ENCODE results near the gene TMEM165. TPM values are rescaled to one million over a fixed set of nuclear protein-coding genes. Genes with fewer than 3 reads are reported as not detected.

Gene TMEM165
- polyA plus RNA-seq, 1 donor from 2014 or later: 102 TPM

DNA sequence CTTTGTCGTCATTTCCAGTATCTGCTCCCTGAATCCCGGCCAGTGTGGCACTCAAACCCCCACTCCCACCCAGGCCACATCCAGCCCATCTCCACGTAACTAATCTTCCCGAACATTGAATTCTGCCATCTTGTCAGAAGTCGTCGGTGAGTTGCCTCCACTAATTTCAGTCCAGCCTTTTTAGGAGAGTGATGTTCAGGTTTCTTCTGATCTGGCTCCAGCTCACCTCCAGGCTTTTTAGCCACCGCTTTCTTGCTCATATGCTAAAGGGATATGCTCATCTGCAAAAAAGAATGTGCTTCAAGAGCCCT is 1.3 kb downstream of the TMEM165 start:
- Histone ChIP-seq H3F3A (ENCODE audit: insufficient read depth, low read length, poor library complexity, severe bottlenecking) (no peaks in the 10 kb centered on the region), H2AFZ (ENCODE audit: low read depth, low read length) (no peak overlapping the region), H3K9me3 (ENCODE audit: low read length) (no peaks in the 10 kb centered on the region), H3K36me3 (ENCODE audit: insufficient read depth, low read length) (no peaks in the 10 kb centered on the region), H3K27me3 (ENCODE audit: insufficient read depth, low read depth, low read length) (peaks cover 3% of the 10 kb centered on the region), H3K4me2 (ENCODE audit: low read length) (peak overlapping the region; percentile 81), H3K79me2 (replicated peaks; ENCODE audit: insufficient read depth, low read length) (peaks cover 45% of the 10 kb centered on the region), H3K9ac (ENCODE audit: low read length) (peak overlapping the region; percentile 85), H4K20me1 (ENCODE audit: insufficient read depth) (no peaks in the 10 kb centered on the region), H3K9me2 (ENCODE audit: insufficient read depth, low read length) (no peaks in the 10 kb centered on the region), H3K27ac (ENCODE audit: low read length) (no peak overlapping the region), H3K4me3 (ENCODE audit: low read length) (peak overlapping the region; percentile 73)
- no peak for TF ChIP-seq TAF1 (IDR thresholded peaks at IDR 0.05; ENCODE audit: low read depth)

DNA sequence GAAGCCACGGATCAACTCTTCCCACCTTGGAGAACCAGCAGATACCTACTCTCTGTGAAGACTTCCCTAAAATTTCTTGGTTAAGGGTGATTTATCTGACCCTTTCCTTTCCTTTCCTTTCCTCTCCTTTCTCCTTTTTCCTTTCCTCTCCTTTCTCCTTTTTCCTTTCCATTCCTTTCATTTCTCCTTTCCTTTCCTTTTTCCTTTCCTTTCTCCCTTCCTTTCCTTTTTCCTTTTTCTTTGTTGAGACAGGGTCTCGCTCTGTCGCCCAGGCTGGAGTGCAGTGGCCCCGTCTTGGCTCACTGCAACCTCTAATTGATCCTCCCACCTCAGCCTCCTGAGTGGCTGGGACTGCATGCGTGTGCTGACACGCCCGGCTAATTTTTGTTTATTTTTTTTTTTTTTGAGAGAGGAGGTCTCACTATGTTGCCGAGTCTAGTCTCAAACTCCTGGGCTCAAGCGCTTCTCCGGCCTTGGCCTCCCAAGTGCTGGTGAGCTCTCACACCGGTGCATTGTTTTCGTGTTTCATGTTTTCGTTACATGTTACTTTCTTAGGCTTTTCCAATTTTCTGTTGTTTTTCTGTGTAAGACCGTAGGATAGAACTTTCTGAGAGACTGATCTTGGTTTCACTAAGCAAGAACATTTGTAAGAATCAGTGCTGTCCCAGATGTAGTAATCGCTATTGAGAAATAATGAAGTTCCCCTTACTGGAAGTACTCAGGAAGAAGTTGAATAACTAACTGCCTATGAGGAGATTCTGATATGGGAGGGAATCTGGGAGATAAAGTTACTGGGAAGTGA is 2.0 kb downstream of the TMEM165 start:
- Histone ChIP-seq H2AFZ (ENCODE audit: low read depth, low read length) (no peak overlapping the region), H3K4me2 (ENCODE audit: low read length) (peak overlapping the region; percentile 81), H3K27ac (ENCODE audit: low read length) (no peak overlapping the region), H3F3A (ENCODE audit: insufficient read depth, low read length, poor library complexity, severe bottlenecking) (no peaks in the 10 kb centered on the region), H3K27me3 (ENCODE audit: insufficient read depth, low read depth, low read length) (peaks cover 3% of the 10 kb centered on the region), H3K9ac (ENCODE audit: low read length) (peak overlapping the region; percentile 85), H3K36me3 (ENCODE audit: insufficient read depth, low read length) (no peaks in the 10 kb centered on the region), H3K9me3 (ENCODE audit: low read length) (no peaks in the 10 kb centered on the region), H3K4me3 (ENCODE audit: low read length) (peak overlapping the region; percentile 73), H3K9me2 (ENCODE audit: insufficient read depth, low read length) (no peaks in the 10 kb centered on the region), H3K79me2 (replicated peaks; ENCODE audit: insufficient read depth, low read length) (peaks cover 45% of the 10 kb centered on the region), H4K20me1 (ENCODE audit: insufficient read depth) (no peaks in the 10 kb centered on the region)
- TF ChIP-seq TAF1 (IDR thresholded peaks at IDR 0.05; ENCODE audit: low read depth): no peak
- TF ChIP-seq, protein P1, sequence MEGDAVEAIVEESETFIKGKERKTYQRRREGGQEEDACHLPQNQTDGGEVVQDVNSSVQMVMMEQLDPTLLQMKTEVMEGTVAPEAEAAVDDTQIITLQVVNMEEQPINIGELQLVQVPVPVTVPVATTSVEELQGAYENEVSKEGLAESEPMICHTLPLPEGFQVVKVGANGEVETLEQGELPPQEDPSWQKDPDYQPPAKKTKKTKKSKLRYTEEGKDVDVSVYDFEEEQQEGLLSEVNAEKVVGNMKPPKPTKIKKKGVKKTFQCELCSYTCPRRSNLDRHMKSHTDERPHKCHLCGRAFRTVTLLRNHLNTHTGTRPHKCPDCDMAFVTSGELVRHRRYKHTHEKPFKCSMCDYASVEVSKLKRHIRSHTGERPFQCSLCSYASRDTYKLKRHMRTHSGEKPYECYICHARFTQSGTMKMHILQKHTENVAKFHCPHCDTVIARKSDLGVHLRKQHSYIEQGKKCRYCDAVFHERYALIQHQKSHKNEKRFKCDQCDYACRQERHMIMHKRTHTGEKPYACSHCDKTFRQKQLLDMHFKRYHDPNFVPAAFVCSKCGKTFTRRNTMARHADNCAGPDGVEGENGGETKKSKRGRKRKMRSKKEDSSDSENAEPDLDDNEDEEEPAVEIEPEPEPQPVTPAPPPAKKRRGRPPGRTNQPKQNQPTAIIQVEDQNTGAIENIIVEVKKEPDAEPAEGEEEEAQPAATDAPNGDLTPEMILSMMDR (IDR thresholded peaks at IDR 0.05; ENCODE audit: poor library complexity, severe bottlenecking): no peak

DNA sequence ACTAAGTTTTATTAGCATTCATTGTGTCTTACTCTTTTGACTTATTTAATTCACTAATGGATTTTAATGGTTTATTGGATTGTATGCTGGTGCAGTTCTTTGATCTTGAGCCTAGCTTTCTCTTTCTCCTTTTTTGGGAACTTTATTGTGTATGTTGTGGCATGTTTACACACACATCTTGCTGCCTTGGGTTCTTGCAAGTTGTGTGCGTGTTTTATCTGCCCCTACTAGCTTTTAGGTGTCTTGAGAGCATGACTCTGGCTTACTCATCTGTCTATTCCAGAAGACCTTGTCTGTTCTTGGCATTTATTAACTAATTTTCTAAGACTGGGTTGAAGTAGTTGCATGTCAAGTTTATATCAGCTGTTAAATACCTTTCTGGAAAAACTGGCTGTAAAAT is 2.7 kb downstream of the TMEM165 start:
- H3F3A ChIP-seq (ENCODE audit: insufficient read depth, low read length, poor library complexity, severe bottlenecking): no peaks in the 10 kb centered on the region
- peaks cover 3% of the 10 kb centered on the region for H3K27me3 ChIP-seq (ENCODE audit: insufficient read depth, low read depth, low read length)
- H3K79me2 ChIP-seq (replicated peaks; ENCODE audit: insufficient read depth, low read length): peaks cover 50% of the 10 kb centered on the region
- no peak overlapping the region for H2AFZ ChIP-seq (ENCODE audit: low read depth, low read length)
- no peaks in the 10 kb centered on the region for H3K9me3 ChIP-seq (ENCODE audit: low read length)
- no peaks in the 10 kb centered on the region for H3K9me2 ChIP-seq (ENCODE audit: insufficient read depth, low read length)
- peak overlapping the region; percentile 73 for H3K4me3 ChIP-seq (ENCODE audit: low read length)
- no peak overlapping the region for H3K9ac ChIP-seq (ENCODE audit: low read length)
- peak overlapping the region; percentile 81 for H3K4me2 ChIP-seq (ENCODE audit: low read length)
- no peak for TF ChIP-seq MXI1 (conservative IDR thresholded peaks at IDR 0.05; ENCODE audit: poor library complexity, severe bottlenecking)
- TF ChIP-seq EP300 (conservative IDR thresholded peaks at IDR 0.05; ENCODE audit: poor library complexity, severe bottlenecking): no peak
- no peak for TF ChIP-seq SMC3 (conservative IDR thresholded peaks at IDR 0.05; ENCODE audit: poor library complexity)
- H4K20me1 ChIP-seq (ENCODE audit: insufficient read depth): no peaks in the 10 kb centered on the region
- H3K36me3 ChIP-seq (ENCODE audit: insufficient read depth, low read length): no peaks in the 10 kb centered on the region
- H3K27ac ChIP-seq (ENCODE audit: low read length): no peak overlapping the region

DNA sequence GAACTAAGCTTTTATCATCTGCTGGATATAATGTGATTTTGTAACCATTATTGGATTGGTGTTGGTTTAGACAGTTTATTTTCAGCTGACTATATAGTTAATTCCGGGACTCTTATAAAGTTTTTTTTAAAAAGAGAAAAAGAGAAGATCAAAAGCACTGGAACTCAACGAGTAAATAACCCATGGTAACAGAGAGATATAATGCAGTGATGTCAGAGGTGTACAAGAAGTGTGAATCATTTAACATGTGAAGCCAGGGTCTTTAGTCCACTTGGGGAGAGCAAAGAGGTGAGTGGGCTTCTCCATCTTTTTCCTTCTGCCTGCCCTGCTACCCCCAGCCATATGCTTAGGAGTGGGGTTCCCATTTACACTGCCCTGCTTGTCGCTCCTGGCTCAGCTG is 3.2 kb downstream of the TMEM165 start:
- H3K9me2 ChIP-seq (ENCODE audit: insufficient read depth, low read length): no peaks in the 10 kb centered on the region
- H3K9ac ChIP-seq (ENCODE audit: low read length): no peak overlapping the region
- peaks cover 55% of the 10 kb centered on the region for H3K79me2 ChIP-seq (replicated peaks; ENCODE audit: insufficient read depth, low read length)
- H4K20me1 ChIP-seq (ENCODE audit: insufficient read depth): no peaks in the 10 kb centered on the region
- no peak overlapping the region for H2AFZ ChIP-seq (ENCODE audit: low read depth, low read length)
- no peaks in the 10 kb centered on the region for H3K9me3 ChIP-seq (ENCODE audit: low read length)
- H3K4me3 ChIP-seq (ENCODE audit: low read length): peak overlapping the region; percentile 73
- no peaks in the 10 kb centered on the region for H3F3A ChIP-seq (ENCODE audit: insufficient read depth, low read length, poor library complexity, severe bottlenecking)
- no peak overlapping the region for H3K27ac ChIP-seq (ENCODE audit: low read length)
- peak overlapping the region; percentile 81 for H3K4me2 ChIP-seq (ENCODE audit: low read length)
- no peak for TF ChIP-seq POLR2AphosphoS5 (IDR thresholded peaks at IDR 0.05)
- no peak for TF ChIP-seq EZH2 (IDR thresholded peaks at IDR 0.05; ENCODE audit: borderline replicate concordance, insufficient read depth, low read length, poor library complexity, severe bottlenecking)
- TF ChIP-seq, protein P2, sequence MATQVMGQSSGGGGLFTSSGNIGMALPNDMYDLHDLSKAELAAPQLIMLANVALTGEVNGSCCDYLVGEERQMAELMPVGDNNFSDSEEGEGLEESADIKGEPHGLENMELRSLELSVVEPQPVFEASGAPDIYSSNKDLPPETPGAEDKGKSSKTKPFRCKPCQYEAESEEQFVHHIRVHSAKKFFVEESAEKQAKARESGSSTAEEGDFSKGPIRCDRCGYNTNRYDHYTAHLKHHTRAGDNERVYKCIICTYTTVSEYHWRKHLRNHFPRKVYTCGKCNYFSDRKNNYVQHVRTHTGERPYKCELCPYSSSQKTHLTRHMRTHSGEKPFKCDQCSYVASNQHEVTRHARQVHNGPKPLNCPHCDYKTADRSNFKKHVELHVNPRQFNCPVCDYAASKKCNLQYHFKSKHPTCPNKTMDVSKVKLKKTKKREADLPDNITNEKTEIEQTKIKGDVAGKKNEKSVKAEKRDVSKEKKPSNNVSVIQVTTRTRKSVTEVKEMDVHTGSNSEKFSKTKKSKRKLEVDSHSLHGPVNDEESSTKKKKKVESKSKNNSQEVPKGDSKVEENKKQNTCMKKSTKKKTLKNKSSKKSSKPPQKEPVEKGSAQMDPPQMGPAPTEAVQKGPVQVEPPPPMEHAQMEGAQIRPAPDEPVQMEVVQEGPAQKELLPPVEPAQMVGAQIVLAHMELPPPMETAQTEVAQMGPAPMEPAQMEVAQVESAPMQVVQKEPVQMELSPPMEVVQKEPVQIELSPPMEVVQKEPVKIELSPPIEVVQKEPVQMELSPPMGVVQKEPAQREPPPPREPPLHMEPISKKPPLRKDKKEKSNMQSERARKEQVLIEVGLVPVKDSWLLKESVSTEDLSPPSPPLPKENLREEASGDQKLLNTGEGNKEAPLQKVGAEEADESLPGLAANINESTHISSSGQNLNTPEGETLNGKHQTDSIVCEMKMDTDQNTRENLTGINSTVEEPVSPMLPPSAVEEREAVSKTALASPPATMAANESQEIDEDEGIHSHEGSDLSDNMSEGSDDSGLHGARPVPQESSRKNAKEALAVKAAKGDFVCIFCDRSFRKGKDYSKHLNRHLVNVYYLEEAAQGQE (IDR thresholded peaks at IDR 0.05; ENCODE audit: borderline replicate concordance): no peak
- TF ChIP-seq TAF1 (IDR thresholded peaks at IDR 0.05; ENCODE audit: low read depth): no peak
- TF ChIP-seq RAD21 (conservative IDR thresholded peaks at IDR 0.05): no peak
- TF ChIP-seq, protein P1 (IDR thresholded peaks at IDR 0.05; ENCODE audit: poor library complexity, severe bottlenecking): no peak
- no peak for TF ChIP-seq EP300 (conservative IDR thresholded peaks at IDR 0.05; ENCODE audit: poor library complexity, severe bottlenecking)
- TF ChIP-seq SMC3 (conservative IDR thresholded peaks at IDR 0.05; ENCODE audit: poor library complexity): no peak
- TF ChIP-seq MXI1 (conservative IDR thresholded peaks at IDR 0.05; ENCODE audit: poor library complexity, severe bottlenecking): no peak
- H3K27me3 ChIP-seq (ENCODE audit: insufficient read depth, low read depth, low read length): peaks cover 3% of the 10 kb centered on the region
- H3K36me3 ChIP-seq (ENCODE audit: insufficient read depth, low read length): peaks cover 4% of the 10 kb centered on the region
